ENCODE results near the gene RECQL. TPM values are rescaled to one million over a fixed set of nuclear protein-coding genes. Genes with fewer than 3 reads are reported as not detected.

RECQL gene
- total RNA-seq, 5 donors from 2014 or later (not counting 1 experiment from before 2014, with no cell fraction given), result 25.4 to 70.8 (median 53.8) TPM

GRCh38 chr12:21526721-21527345 is 25.4 kb upstream of the RECQL start:
- peak overlapping the region; percentile 66 to 84 for H3K4me3 ChIP-seq (ENCODE audit: control insufficient read depth in 1 of 2, extremely low read depth in 1 of 2, low read length in 1 of 2)
- Mint-ChIP-seq H3K27ac (peak overlapping the region in 1 of 2 donors; percentile 33), H3K27me3 (peaks cover 25 to 28% of the 10 kb centered on the region in 2 donors), H3K36me3 (no peaks in the 10 kb centered on the region), H3K4me3 (peak overlapping the region; percentile 67 to 78 (median 73)), H3K4me1 (peaks cover 0 to 9% (median 9%) of the 10 kb centered on the region in 3 donors), H3K9me3 (peaks cover 4 to 5% (median 5%) of the 10 kb centered on the region in 3 donors)
- H3K27me3 ChIP-seq (replicated peaks in 1 of 2; ENCODE audit: control insufficient read depth in 2 of 2, extremely low read depth in 1 of 2, insufficient read depth in 2 of 2, low read length in 1 of 2), result peaks cover 10 to 21% of the 10 kb centered on the region in 2 experiments
- ChIA-PET POLR2A (interaction anchor here in 1 of 2 donors (1.1 kb wide), 1 partner anchor 15 kb away, joined by 3 read pairs; no protein-coding TSS in a partner anchor), CTCF (interaction anchor here in 1 of 2 donors (0.9 kb wide), 1 partner anchor 15 kb away, joined by 3 read pairs; no protein-coding TSS in a partner anchor)
- H3K36me3 ChIP-seq (ENCODE audit: control insufficient read depth in 2 of 2, extremely low read depth in 1 of 2, insufficient read depth in 1 of 2, low read length in 1 of 2), result no peaks in the 10 kb centered on the region
- ATAC-seq (replicated peaks in 1 of 4), result no peak
- WGBS (ENCODE audit: insufficient coverage), result 65% methylated on average over 2 of the region's 12 CpGs
- H3K27ac ChIP-seq (ENCODE audit: low read length), result no peak overlapping the region
- peaks cover 0 to 9% of the 10 kb centered on the region in 2 experiments for H3K4me1 ChIP-seq (ENCODE audit: control insufficient read depth in 1 of 2, extremely low read depth in 1 of 2, insufficient read depth in 2 of 2, low read length in 2 of 2)
- DNase-seq, result no peak
- no peaks in the 10 kb centered on the region for H3K9me3 ChIP-seq

- peaks cover 0 to 9% of the 10 kb centered on the region in 2 experiments for H3K4me1 ChIP-seq (ENCODE audit: control insufficient read depth in 1 of 2, extremely low read depth in 1 of 2, insufficient read depth in 2 of 2, low read length in 2 of 2)
- Mint-ChIP-seq H3K36me3 (no peaks in the 10 kb centered on the region), H3K27ac (peak within 1 kb of the TSS in 1 of 2 donors; percentile 33), H3K27me3 (peaks cover 18 to 25% of the 10 kb centered on the region in 2 donors), H3K4me3 (peak within 1 kb of the TSS; percentile 67 to 78 (median 73)), H3K4me1 (peaks cover 0 to 9% (median 9%) of the 10 kb centered on the region in 3 donors), H3K9me3 (peaks cover 4 to 5% (median 5%) of the 10 kb centered on the region in 3 donors)
- DNase-seq (no peak), ATAC-seq (replicated peaks in 1 of 4) (no peak)
- CTCF ChIA-PET, result interaction anchor here in 1 of 2 donors (0.9 kb wide), 1 partner anchor 14 kb away, joined by 3 read pairs; no protein-coding TSS in a partner anchor
- peaks cover 10 to 21% of the 10 kb centered on the region in 2 experiments for H3K27me3 ChIP-seq (replicated peaks in 1 of 2; ENCODE audit: control insufficient read depth in 2 of 2, extremely low read depth in 1 of 2, insufficient read depth in 2 of 2, low read length in 1 of 2)
- H3K9me3 ChIP-seq, result no peaks in the 10 kb centered on the region
- peak within 1 kb of the TSS; percentile 66 to 84 for H3K4me3 ChIP-seq (ENCODE audit: control insufficient read depth in 1 of 2, extremely low read depth in 1 of 2, low read length in 1 of 2)
- H3K36me3 ChIP-seq (ENCODE audit: control insufficient read depth in 2 of 2, extremely low read depth in 1 of 2, insufficient read depth in 1 of 2, low read length in 1 of 2), result no peaks in the 10 kb centered on the region
- POLR2A ChIA-PET, result no interaction called here
- no peak within 1 kb of the TSS for H3K27ac ChIP-seq (ENCODE audit: low read length)
- no CpG with 5 or more reads among the region's 1 CpG for WGBS (ENCODE audit: insufficient coverage)
Observed at GRCh38 chr12:21526053-21526452, 24.6 kb upstream of the RECQL start, which contains the start of gene SPX. Gene SPX (plus strand): TSS chr12:21526296. CDS start chr12:21526473, 177 bp downstream.

GRCh38 chr12:21523148-21523547 is 21.7 kb upstream of the RECQL start:
- Mint-ChIP-seq H3K9me3 (peaks cover 4 to 5% (median 5%) of the 10 kb centered on the region in 3 donors), H3K4me1 (peaks cover 0 to 5% (median 4%) of the 10 kb centered on the region in 3 donors), H3K36me3 (peaks cover 3% of the 10 kb centered on the region), H3K27ac (no peak overlapping the region), H3K4me3 (no peak overlapping the region), H3K27me3 (peaks cover 4 to 7% of the 10 kb centered on the region in 2 donors)
- Histone ChIP-seq H3K27me3 (replicated peaks in 1 of 2; ENCODE audit: control insufficient read depth in 2 of 2, extremely low read depth in 1 of 2, insufficient read depth in 2 of 2, low read length in 1 of 2) (peaks cover 8 to 10% of the 10 kb centered on the region in 2 experiments), H3K9me3 (no peaks in the 10 kb centered on the region), H3K36me3 (ENCODE audit: control insufficient read depth in 2 of 2, extremely low read depth in 1 of 2, insufficient read depth in 1 of 2, low read length in 1 of 2) (peaks cover 0 to 2% of the 10 kb centered on the region in 2 donors), H3K27ac (ENCODE audit: low read length) (no peak overlapping the region), H3K4me3 (ENCODE audit: control insufficient read depth in 1 of 2, extremely low read depth in 1 of 2, low read length in 1 of 2) (no peak overlapping the region), H3K4me1 (ENCODE audit: control insufficient read depth in 1 of 2, extremely low read depth in 1 of 2, insufficient read depth in 2 of 2, low read length in 2 of 2) (peaks cover 0 to 9% of the 10 kb centered on the region in 2 experiments)
- DNase-seq (no peak), ATAC-seq (replicated peaks in 1 of 4) (no peak)
- ChIA-PET CTCF (no interaction called here), POLR2A (no interaction called here)

- 89% methylated on average over 1 of the region's 1 CpG for WGBS (ENCODE audit: insufficient coverage)
- Mint-ChIP-seq H3K9me3 (peaks cover 4 to 5% (median 5%) of the 10 kb centered on the region in 3 donors), H3K27ac (no peak overlapping the region), H3K36me3 (peaks cover 8% of the 10 kb centered on the region), H3K27me3 (peaks cover 0 to 2% of the 10 kb centered on the region in 2 donors), H3K4me3 (no peak overlapping the region), H3K4me1 (no peaks in the 10 kb centered on the region)
- H3K4me1 ChIP-seq (ENCODE audit: control insufficient read depth in 1 of 2, extremely low read depth in 1 of 2, insufficient read depth in 2 of 2, low read length in 2 of 2), result no peaks in the 10 kb centered on the region
- H3K36me3 ChIP-seq (ENCODE audit: control insufficient read depth in 2 of 2, extremely low read depth in 1 of 2, insufficient read depth in 1 of 2, low read length in 1 of 2), result peaks cover 0 to 6% of the 10 kb centered on the region in 2 donors
- DNase-seq (no peak), ATAC-seq (replicated peaks in 1 of 4) (no peak)
- H3K27me3 ChIP-seq (replicated peaks in 1 of 2; ENCODE audit: control insufficient read depth in 2 of 2, extremely low read depth in 1 of 2, insufficient read depth in 2 of 2, low read length in 1 of 2), result peaks cover 0 to 2% of the 10 kb centered on the region in 2 experiments
- ChIA-PET POLR2A (no interaction called here), CTCF (interaction anchor here in 1 of 2 donors (0.6 kb wide), 1 partner anchor 144 kb away, joined by 5 read pairs; no protein-coding TSS in a partner anchor)
- no peak overlapping the region for H3K4me3 ChIP-seq (ENCODE audit: control insufficient read depth in 1 of 2, extremely low read depth in 1 of 2, low read length in 1 of 2)
- no peaks in the 10 kb centered on the region for H3K9me3 ChIP-seq
- no peak overlapping the region for H3K27ac ChIP-seq (ENCODE audit: low read length)
Observed at GRCh38 chr12:21521541-21521940, 20.1 kb upstream of the RECQL start.

GRCh38 chr12:21518451-21518850 is 17.0 kb upstream of the RECQL start:
- Histone ChIP-seq H3K9me3 (no peaks in the 10 kb centered on the region), H3K4me3 (ENCODE audit: control insufficient read depth in 1 of 2, extremely low read depth in 1 of 2, low read length in 1 of 2) (no peak overlapping the region), H3K36me3 (ENCODE audit: control insufficient read depth in 2 of 2, extremely low read depth in 1 of 2, insufficient read depth in 1 of 2, low read length in 1 of 2) (peaks cover 0 to 25% of the 10 kb centered on the region in 2 donors), H3K27me3 (replicated peaks in 1 of 2; ENCODE audit: control insufficient read depth in 2 of 2, extremely low read depth in 1 of 2, insufficient read depth in 2 of 2, low read length in 1 of 2) (no peaks in the 10 kb centered on the region), H3K4me1 (ENCODE audit: control insufficient read depth in 1 of 2, extremely low read depth in 1 of 2, insufficient read depth in 2 of 2, low read length in 2 of 2) (no peaks in the 10 kb centered on the region), H3K27ac (ENCODE audit: low read length) (no peak overlapping the region)
- peak overlapping the region in 1 of 2 donors; percentile 50 for H3K27ac Mint-ChIP-seq
- H3K27me3 Mint-ChIP-seq, result no peaks in the 10 kb centered on the region
- 100% methylated on average over 1 of the region's 3 CpGs for WGBS (ENCODE audit: insufficient coverage)
- peaks cover 18% of the 10 kb centered on the region for H3K36me3 Mint-ChIP-seq
- ChIA-PET CTCF (interaction anchor here in 1 of 2 donors (0.6 kb wide), 1 partner anchor 10 kb away, joined by 4 read pairs; no protein-coding TSS in a partner anchor), POLR2A (no interaction called here)
- H3K4me3 Mint-ChIP-seq, result no peak overlapping the region
- DNase-seq, result no peak
- ATAC-seq (replicated peaks in 1 of 4), result no peak
- no peaks in the 10 kb centered on the region for H3K9me3 Mint-ChIP-seq
- no peaks in the 10 kb centered on the region for H3K4me1 Mint-ChIP-seq

GRCh38 chr12:21516281-21516680 is 14.8 kb upstream of the RECQL start:
- DNase-seq, result no peak
- ChIA-PET POLR2A (interaction anchor here (0.5 to 1.4 kb wide), 2 partner anchors 12 to 16 kb away, joined by 3 read pairs; no protein-coding TSS in a partner anchor), CTCF (interaction anchor here (0.6 to 0.9 kb wide), 2 partner anchors 20 to 184 kb away, joined by 3 read pairs; no protein-coding TSS in a partner anchor)
- Histone ChIP-seq H3K36me3 (ENCODE audit: control insufficient read depth in 2 of 2, extremely low read depth in 1 of 2, insufficient read depth in 1 of 2, low read length in 1 of 2) (peaks cover 0 to 33% of the 10 kb centered on the region in 2 donors), H3K4me3 (ENCODE audit: control insufficient read depth in 1 of 2, extremely low read depth in 1 of 2, low read length in 1 of 2) (no peak overlapping the region), H3K27ac (ENCODE audit: low read length) (no peak overlapping the region), H3K27me3 (replicated peaks in 1 of 2; ENCODE audit: control insufficient read depth in 2 of 2, extremely low read depth in 1 of 2, insufficient read depth in 2 of 2, low read length in 1 of 2) (no peaks in the 10 kb centered on the region), H3K4me1 (ENCODE audit: control insufficient read depth in 1 of 2, extremely low read depth in 1 of 2, insufficient read depth in 2 of 2, low read length in 2 of 2) (no peaks in the 10 kb centered on the region), H3K9me3 (no peaks in the 10 kb centered on the region)
- Mint-ChIP-seq H3K4me1 (peaks cover 0 to 2% (median 0%) of the 10 kb centered on the region in 3 donors), H3K27me3 (no peaks in the 10 kb centered on the region), H3K9me3 (no peaks in the 10 kb centered on the region), H3K4me3 (no peak overlapping the region), H3K27ac (no peak overlapping the region), H3K36me3 (peaks cover 20% of the 10 kb centered on the region)
- ATAC-seq (replicated peaks in 1 of 4), result no peak
- WGBS (ENCODE audit: insufficient coverage), result no CpG with 5 or more reads among the region's 2 CpGs

Data from T-cell (primary cell).